Measurements from ENCODE around the gene EEA1. TPM values are rescaled to one million over a fixed set of nuclear protein-coding genes. Genes with fewer than 3 reads are reported as not detected.
A peak's percentile ranks its signal among the peaks of the same experiment; 100 is the strongest.

EEA1 gene
- total and polyA plus RNA-seq, 7 donors: 4.1 to 51.8 (median 27.7) TPM

DNA sequence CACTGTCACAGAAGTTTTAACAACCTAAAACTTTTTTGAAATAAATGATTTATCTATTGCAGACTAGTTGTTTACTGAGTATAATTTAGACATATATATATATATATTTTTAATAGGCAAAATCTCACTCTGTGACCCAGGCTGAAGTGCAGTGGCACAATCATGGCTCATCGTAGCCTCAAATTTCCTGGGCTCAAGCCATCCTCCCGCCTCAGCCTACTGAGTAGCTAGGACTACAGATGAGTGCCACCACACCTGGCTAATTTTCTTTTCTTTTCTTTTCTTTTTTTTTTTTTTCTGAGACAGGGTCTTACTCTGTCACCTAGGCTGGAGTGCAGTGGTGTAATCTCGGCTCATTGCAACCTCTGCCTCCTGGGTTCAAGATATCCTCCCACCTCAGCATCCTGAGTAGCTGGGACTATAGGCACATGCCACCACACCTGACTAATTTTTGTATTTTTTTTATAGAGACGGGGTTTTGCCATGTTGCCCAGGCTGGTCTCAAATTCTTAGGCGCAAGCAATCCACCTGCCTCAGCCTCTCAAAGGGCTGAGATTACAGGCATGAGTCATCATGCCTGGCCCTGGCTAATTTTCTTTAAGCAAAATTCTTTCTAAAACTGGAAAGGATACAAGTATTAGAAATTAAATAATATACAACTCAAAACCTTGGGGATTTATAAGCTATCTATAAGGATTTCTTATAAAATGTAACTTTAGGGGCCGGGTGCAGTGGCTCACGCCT is 23.1 kb downstream of the EEA1 start:
- 58 to 74% (median 64%) methylated on average over 7 of the region's 7 CpGs for WGBS, 3 donors
- Histone ChIP-seq H3K4me1 (peaks cover 27% of the 10 kb centered on the region), H3K36me3 (ENCODE audit: insufficient read depth in 1 of 2, low read depth in 1 of 2) (no peaks in the 10 kb centered on the region), H3K27me3 (ENCODE audit: insufficient read depth in 3 of 3, low read length in 2 of 3) (no peaks in the 10 kb centered on the region), H3K4me3 (no peak overlapping the region), H3K27ac (peak overlapping the region; percentile 43), H3K9me3 (peaks cover 10% of the 10 kb centered on the region)
- TF ChIP-seq, protein P1, sequence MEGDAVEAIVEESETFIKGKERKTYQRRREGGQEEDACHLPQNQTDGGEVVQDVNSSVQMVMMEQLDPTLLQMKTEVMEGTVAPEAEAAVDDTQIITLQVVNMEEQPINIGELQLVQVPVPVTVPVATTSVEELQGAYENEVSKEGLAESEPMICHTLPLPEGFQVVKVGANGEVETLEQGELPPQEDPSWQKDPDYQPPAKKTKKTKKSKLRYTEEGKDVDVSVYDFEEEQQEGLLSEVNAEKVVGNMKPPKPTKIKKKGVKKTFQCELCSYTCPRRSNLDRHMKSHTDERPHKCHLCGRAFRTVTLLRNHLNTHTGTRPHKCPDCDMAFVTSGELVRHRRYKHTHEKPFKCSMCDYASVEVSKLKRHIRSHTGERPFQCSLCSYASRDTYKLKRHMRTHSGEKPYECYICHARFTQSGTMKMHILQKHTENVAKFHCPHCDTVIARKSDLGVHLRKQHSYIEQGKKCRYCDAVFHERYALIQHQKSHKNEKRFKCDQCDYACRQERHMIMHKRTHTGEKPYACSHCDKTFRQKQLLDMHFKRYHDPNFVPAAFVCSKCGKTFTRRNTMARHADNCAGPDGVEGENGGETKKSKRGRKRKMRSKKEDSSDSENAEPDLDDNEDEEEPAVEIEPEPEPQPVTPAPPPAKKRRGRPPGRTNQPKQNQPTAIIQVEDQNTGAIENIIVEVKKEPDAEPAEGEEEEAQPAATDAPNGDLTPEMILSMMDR (IDR thresholded peaks at IDR 0.05): no peak
- DNase-seq (no peak), ATAC-seq (peak; percentile 49 to 71 (median 68))
- intact Hi-C loops (cut with DNase I): no loop called here

DNA sequence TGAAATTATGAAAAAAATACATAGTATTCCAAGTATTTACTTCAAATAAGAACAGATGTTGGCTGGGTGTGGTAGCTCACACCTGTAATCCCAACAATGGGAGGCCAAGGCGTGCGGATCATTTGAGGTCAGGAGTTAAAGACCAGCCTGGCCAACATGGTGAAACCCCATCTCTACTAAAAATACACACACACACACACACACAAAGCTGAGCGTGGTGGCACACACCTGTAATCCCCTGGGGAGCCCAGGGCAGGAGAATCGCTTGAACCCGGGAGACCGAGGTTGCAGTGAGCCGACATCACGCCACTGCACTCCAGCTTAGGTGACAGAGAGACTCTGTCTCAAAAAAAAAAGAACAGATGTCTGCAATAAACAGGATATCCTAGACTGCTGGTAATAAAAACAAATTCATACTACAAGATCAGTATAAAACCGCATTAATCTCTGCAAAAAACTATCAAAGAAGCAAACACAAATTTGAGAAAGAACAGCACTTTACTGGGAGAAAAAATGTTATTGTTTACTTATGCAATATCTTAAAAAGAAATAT is 23.8 kb downstream of the EEA1 start:
- ATAC-seq (peak; percentile 39 to 57 (median 49)), DNase-seq (no peak)
- Histone ChIP-seq H3K36me3 (ENCODE audit: insufficient read depth in 1 of 2, low read depth in 1 of 2) (no peaks in the 10 kb centered on the region), H3K4me3 (no peak overlapping the region), H3K9me3 (peaks cover 10% of the 10 kb centered on the region), H3K27ac (peak overlapping the region; percentile 43), H3K27me3 (ENCODE audit: insufficient read depth in 3 of 3, low read length in 2 of 3) (no peaks in the 10 kb centered on the region), H3K4me1 (peaks cover 33% of the 10 kb centered on the region)
- TF ChIP-seq, protein P1 (IDR thresholded peaks at IDR 0.05): no peak
- intact Hi-C loops (cut with DNase I): no loop called here
- WGBS, 3 donors: 25 to 60% (median 28%) methylated on average over 9 of the region's 9 CpGs

DNA sequence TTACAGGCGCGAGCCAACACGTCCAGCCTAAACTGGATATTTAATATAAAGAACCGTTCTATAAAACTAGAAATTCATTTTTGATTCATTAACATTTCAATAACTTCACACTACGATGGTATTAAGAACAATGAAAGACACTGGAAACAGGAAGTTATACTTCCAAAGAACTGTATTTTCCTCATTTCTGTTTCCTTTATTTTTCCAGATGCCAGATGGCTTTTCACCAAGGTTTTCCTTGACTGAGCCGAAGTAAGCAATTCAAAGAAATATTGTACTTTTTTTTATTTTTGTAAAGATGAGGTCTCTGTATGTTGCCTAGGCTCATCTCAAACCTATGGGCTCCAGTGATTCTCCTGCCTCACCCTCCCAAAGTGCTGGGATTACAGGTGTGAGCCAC is 28.2 kb downstream of the EEA1 start:
- TF ChIP-seq, protein P1 (IDR thresholded peaks at IDR 0.05): no peak
- ATAC-seq: no peak
- intact Hi-C loops (cut with DNase I): no loop called here
- 82 to 84% (median 84%) methylated on average over 6 of the region's 6 CpGs for WGBS, 3 donors
- no peak for DNase-seq
- H3K27me3 ChIP-seq (ENCODE audit: insufficient read depth in 3 of 3, low read length in 2 of 3): no peaks in the 10 kb centered on the region
- H3K4me1 ChIP-seq: peaks cover 49% of the 10 kb centered on the region
- H3K36me3 ChIP-seq (ENCODE audit: insufficient read depth in 1 of 2, low read depth in 1 of 2): no peaks in the 10 kb centered on the region
- H3K4me3 ChIP-seq: no peak overlapping the region
- H3K9me3 ChIP-seq: no peaks in the 10 kb centered on the region
- peak overlapping the region; percentile 94 for H3K27ac ChIP-seq

DNA sequence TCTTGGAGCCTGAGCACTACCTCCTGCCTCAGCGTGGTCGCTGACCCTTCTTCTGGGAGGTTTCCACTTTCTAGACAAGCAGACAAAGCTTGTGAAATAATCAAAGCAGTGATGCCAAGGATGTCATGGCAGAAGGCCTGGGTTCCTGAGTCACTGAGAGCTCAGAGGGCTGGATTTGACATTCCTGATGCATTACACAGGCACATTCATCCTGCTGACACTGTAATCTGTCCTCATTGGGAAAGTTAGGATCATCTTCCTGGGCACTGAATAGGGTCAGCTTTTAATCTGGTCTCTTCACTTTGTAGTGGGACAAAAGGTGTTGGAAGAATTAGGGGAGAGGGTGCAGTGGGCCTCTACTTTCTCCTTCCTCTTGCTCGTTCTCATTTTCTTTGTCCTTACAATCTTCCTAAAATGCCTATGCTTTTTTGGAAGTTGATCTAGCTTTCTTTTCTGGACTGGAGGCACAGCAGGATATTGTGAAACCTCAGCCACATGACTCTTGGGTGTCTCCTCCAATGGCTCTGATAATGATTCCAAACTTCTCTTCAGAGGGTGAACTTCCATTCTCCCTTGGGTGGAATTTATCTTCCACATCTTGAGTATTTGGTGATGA is 29.6 kb downstream of the EEA1 start:
- TF ChIP-seq, protein P1 (IDR thresholded peaks at IDR 0.05): no peak
- intact Hi-C loops (cut with DNase I): no loop called here
- Histone ChIP-seq H3K27ac (peak overlapping the region; percentile 94), H3K4me3 (peak overlapping the region; percentile 48), H3K27me3 (ENCODE audit: insufficient read depth in 3 of 3, low read length in 2 of 3) (no peaks in the 10 kb centered on the region), H3K36me3 (ENCODE audit: insufficient read depth in 1 of 2, low read depth in 1 of 2) (no peaks in the 10 kb centered on the region), H3K9me3 (no peaks in the 10 kb centered on the region), H3K4me1 (peaks cover 39% of the 10 kb centered on the region)
- ATAC-seq: peak; percentile 98 to 99 (median 99)
- 10 to 19% (median 17%) methylated on average over 3 of the region's 3 CpGs for whole genome bisulfite sequencing, 3 donors
- peak; percentile 86 to 87 for DNase-seq

Measured in psoas muscle (tissue), 8 donors.